ENCODE data around the gene NCAPD2.

- no peak for TF ChIP-seq CTCF (IDR thresholded peaks at IDR 0.05)
- TF ChIP-seq POLR2A (IDR thresholded peaks at IDR 0.05), result no peak
These were observed 53.7 kb downstream of the NCAPD2 start for GRCh38 chr12:6547566-6547965.
